ENCODE results near the gene ABTB2.

DNA sequence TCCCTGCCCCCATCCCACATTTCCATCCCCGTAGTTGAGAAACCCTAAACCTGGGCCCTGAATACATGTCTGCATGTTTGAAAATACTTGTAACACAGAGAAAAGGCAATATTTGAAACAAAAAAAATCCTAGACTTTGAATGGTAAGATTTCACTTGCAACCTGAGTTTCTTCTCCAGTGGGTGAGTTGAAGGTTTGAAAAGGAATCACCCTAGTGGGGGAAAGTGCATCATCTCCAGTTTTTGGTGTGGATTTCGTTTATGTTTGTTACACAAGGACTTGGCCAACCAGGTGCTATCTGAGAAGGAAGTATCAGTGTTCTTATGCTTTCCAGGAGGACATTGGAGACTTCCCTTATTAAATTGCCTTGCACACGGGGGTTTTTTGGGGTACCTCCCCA lies 90.4 kb downstream of the ABTB2 start:
- TF ChIP-seq, protein P1, sequence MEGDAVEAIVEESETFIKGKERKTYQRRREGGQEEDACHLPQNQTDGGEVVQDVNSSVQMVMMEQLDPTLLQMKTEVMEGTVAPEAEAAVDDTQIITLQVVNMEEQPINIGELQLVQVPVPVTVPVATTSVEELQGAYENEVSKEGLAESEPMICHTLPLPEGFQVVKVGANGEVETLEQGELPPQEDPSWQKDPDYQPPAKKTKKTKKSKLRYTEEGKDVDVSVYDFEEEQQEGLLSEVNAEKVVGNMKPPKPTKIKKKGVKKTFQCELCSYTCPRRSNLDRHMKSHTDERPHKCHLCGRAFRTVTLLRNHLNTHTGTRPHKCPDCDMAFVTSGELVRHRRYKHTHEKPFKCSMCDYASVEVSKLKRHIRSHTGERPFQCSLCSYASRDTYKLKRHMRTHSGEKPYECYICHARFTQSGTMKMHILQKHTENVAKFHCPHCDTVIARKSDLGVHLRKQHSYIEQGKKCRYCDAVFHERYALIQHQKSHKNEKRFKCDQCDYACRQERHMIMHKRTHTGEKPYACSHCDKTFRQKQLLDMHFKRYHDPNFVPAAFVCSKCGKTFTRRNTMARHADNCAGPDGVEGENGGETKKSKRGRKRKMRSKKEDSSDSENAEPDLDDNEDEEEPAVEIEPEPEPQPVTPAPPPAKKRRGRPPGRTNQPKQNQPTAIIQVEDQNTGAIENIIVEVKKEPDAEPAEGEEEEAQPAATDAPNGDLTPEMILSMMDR (IDR thresholded peaks at IDR 0.05): no peak
- no peak for TF ChIP-seq POLR2A (IDR thresholded peaks at IDR 0.05)

All from body of pancreas (tissue), 4 donors.